ENCODE results near the gene TOX3. TPM values are rescaled to one million over a fixed set of nuclear protein-coding genes. Genes with fewer than 3 reads are reported as not detected.

TOX3 gene
- 54.8 TPM for total RNA-seq (ENCODE audit: unreplicated experiment)
- long read RNA-seq, partial matches to known transcripts = 5 of 9 reads
- long read RNA-seq, other reads (novel, unspliced or antisense) = 4 of 9 reads

- Mint-ChIP-seq H3K36me3 (ENCODE audit: unreplicated experiment) (no peaks in the 10 kb centered on the region), H3K4me3 (ENCODE audit: unreplicated experiment) (peak within 1 kb of the TSS; percentile 99), H3K27ac (ENCODE audit: unreplicated experiment) (peak within 1 kb of the TSS; percentile 79), H3K4me1 (ENCODE audit: low read depth, unreplicated experiment) (peaks cover 12% of the 10 kb centered on the region), H3K9me3 (ENCODE audit: unreplicated experiment) (peaks cover 13% of the 10 kb centered on the region), H3K27me3 (ENCODE audit: unreplicated experiment) (peaks cover 6% of the 10 kb centered on the region)
- peak; percentile 80 for DNase-seq
- TF ChIP-seq CTCF (IDR thresholded peaks at IDR 0.05; ENCODE audit: partially characterized antibody, unreplicated experiment) = no peak
Measured at GRCh38 chr16:52547004-52547833, at the start of gene TOX3. TSS of gene TOX3 (minus strand) at chr16:52547143. CDS start at chr16:52546723, 420 bp downstream.

GRCh38 chr16:52592778-52593177, 45.8 kb upstream of the TOX3 start:
- H3K36me3 Mint-ChIP-seq (ENCODE audit: unreplicated experiment) = peaks cover 6% of the 10 kb centered on the region

GRCh38 chr16:52591934-52592592, 45.1 kb upstream of the TOX3 start:
- no peak overlapping the region for H3K4me3 Mint-ChIP-seq (ENCODE audit: unreplicated experiment)
- no peak for DNase-seq
- H3K36me3 Mint-ChIP-seq (ENCODE audit: unreplicated experiment) = peaks cover 6% of the 10 kb centered on the region
- no peak for TF ChIP-seq CTCF (IDR thresholded peaks at IDR 0.05; ENCODE audit: partially characterized antibody, unreplicated experiment)
- peaks cover 2% of the 10 kb centered on the region for H3K4me1 Mint-ChIP-seq (ENCODE audit: low read depth, unreplicated experiment)
- H3K27ac Mint-ChIP-seq (ENCODE audit: unreplicated experiment) = no peak overlapping the region
- peaks cover 4% of the 10 kb centered on the region for H3K27me3 Mint-ChIP-seq (ENCODE audit: unreplicated experiment)
- H3K9me3 Mint-ChIP-seq (ENCODE audit: unreplicated experiment) = no peaks in the 10 kb centered on the region

More at GRCh38 chr16:52592778-52593177, 45.8 kb upstream of the TOX3 start:
- DNase-seq = no peak
- Mint-ChIP-seq H3K27ac (ENCODE audit: unreplicated experiment) (no peak overlapping the region), H3K4me1 (ENCODE audit: low read depth, unreplicated experiment) (peaks cover 2% of the 10 kb centered on the region), H3K4me3 (ENCODE audit: unreplicated experiment) (no peak overlapping the region), H3K27me3 (ENCODE audit: unreplicated experiment) (peaks cover 4% of the 10 kb centered on the region), H3K9me3 (ENCODE audit: unreplicated experiment) (no peaks in the 10 kb centered on the region)
- no peak for TF ChIP-seq CTCF (IDR thresholded peaks at IDR 0.05; ENCODE audit: partially characterized antibody, unreplicated experiment)

GRCh38 chr16:52591471-52591870, 44.5 kb upstream of the TOX3 start:
- Mint-ChIP-seq H3K4me1 (ENCODE audit: low read depth, unreplicated experiment) (peaks cover 2% of the 10 kb centered on the region), H3K4me3 (ENCODE audit: unreplicated experiment) (no peak overlapping the region), H3K9me3 (ENCODE audit: unreplicated experiment) (no peaks in the 10 kb centered on the region), H3K27me3 (ENCODE audit: unreplicated experiment) (peaks cover 4% of the 10 kb centered on the region), H3K27ac (ENCODE audit: unreplicated experiment) (no peak overlapping the region), H3K36me3 (ENCODE audit: unreplicated experiment) (peaks cover 6% of the 10 kb centered on the region)
- TF ChIP-seq CTCF (IDR thresholded peaks at IDR 0.05; ENCODE audit: partially characterized antibody, unreplicated experiment) = no peak
- no peak for DNase-seq
